ENCODE measurements around the gene DSG3.

The DSG3 gene

GRCh38 chr18:31454066-31454708 is 6.6 kb downstream of the DSG3 start:
- Histone ChIP-seq H3K27me3 (ENCODE audit: insufficient read depth, low read length) (no peaks in the 10 kb centered on the region), H3K18ac (ENCODE audit: low read length) (no peak overlapping the region), H2AFZ (ENCODE audit: insufficient read depth, low read length, poor library complexity) (no peak overlapping the region), H3K9ac (ENCODE audit: low read length) (no peak overlapping the region), H2BK12ac (ENCODE audit: low read length) (no peak overlapping the region), H2BK120ac (ENCODE audit: insufficient read depth, low read length, poor library complexity) (no peak overlapping the region), H3K79me2 (ENCODE audit: control insufficient read depth, insufficient read depth, low read length, poor library complexity) (no peaks in the 10 kb centered on the region), H3K4me2 (ENCODE audit: low read length) (no peak overlapping the region), H3K79me1 (ENCODE audit: low read length) (no peaks in the 10 kb centered on the region), H3K4ac (ENCODE audit: low read depth, low read length) (no peak overlapping the region), H3K23ac (ENCODE audit: low read length) (no peak overlapping the region), H4K12ac (ENCODE audit: low read depth, low read length) (no peak overlapping the region), H2BK5ac (ENCODE audit: low read depth, low read length, poor library complexity) (no peak overlapping the region), H3K4me3 (ENCODE audit: low read depth, low read length) (no peak overlapping the region), H4K8ac (ENCODE audit: low read depth, low read length) (no peak overlapping the region), H3K14ac (ENCODE audit: low read length) (no peak overlapping the region), H4K91ac (ENCODE audit: low read depth, low read length) (no peak overlapping the region), H3K9me3 (ENCODE audit: insufficient read depth, low read depth, low read length) (no peaks in the 10 kb centered on the region), H2AK5ac (ENCODE audit: low read length) (no peak overlapping the region), H3K4me1 (ENCODE audit: control insufficient read depth in 1 of 2, insufficient read depth in 2 of 2, low read length in 2 of 2) (peaks cover 0 to 2% of the 10 kb centered on the region in 2 experiments), H3K27ac (ENCODE audit: low read depth, low read length) (no peak overlapping the region), H3K36me3 (ENCODE audit: control insufficient read depth in 1 of 2, insufficient read depth in 2 of 2, low read length in 2 of 2) (no peaks in the 10 kb centered on the region)
- DNase-seq, result peak in 1 of 2 donors; percentile 23
- no CpG with 5 or more reads among the region's 3 CpGs for WGBS (ENCODE audit: extremely low coverage, insufficient coverage, insufficient read length)

DNA sequence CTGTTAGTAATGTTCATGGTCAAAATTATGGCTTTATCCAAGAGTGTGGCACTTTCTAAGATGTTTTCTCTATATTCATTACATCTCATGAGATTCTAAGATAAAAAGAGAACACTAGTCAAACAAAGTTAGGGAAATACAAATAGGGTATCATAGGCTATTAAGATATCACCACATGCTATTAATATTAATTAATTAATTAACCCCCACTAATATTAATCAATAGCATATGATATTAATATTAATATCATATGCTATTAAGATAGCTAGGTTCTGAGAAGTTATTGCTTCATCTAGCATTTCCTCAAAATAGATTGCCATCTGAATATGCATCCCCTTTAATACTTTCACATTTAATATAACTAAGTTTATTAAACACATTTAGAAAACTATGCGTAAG is 22.1 kb downstream of the DSG3 start:
- Histone ChIP-seq H3K79me2 (ENCODE audit: control insufficient read depth, insufficient read depth, low read length, poor library complexity) (no peaks in the 10 kb centered on the region), H3K18ac (ENCODE audit: low read length) (no peak overlapping the region), H3K79me1 (ENCODE audit: low read length) (no peaks in the 10 kb centered on the region), H3K9me3 (ENCODE audit: insufficient read depth, low read depth, low read length) (peaks cover 2% of the 10 kb centered on the region), H3K27me3 (ENCODE audit: insufficient read depth, low read length) (no peaks in the 10 kb centered on the region), H2BK120ac (ENCODE audit: insufficient read depth, low read length, poor library complexity) (no peak overlapping the region), H2AFZ (ENCODE audit: insufficient read depth, low read length, poor library complexity) (no peak overlapping the region), H4K12ac (ENCODE audit: low read depth, low read length) (no peak overlapping the region), H3K27ac (ENCODE audit: low read depth, low read length) (no peak overlapping the region), H3K4ac (ENCODE audit: low read depth, low read length) (no peak overlapping the region), H3K23ac (ENCODE audit: low read length) (no peak overlapping the region), H3K4me2 (ENCODE audit: low read length) (no peak overlapping the region), H3K4me1 (ENCODE audit: control insufficient read depth in 1 of 2, insufficient read depth in 2 of 2, low read length in 2 of 2) (no peaks in the 10 kb centered on the region), H3K9ac (ENCODE audit: low read length) (no peak overlapping the region), H2AK5ac (ENCODE audit: low read length) (no peak overlapping the region), H3K4me3 (ENCODE audit: low read depth, low read length) (no peak overlapping the region), H4K91ac (ENCODE audit: low read depth, low read length) (no peak overlapping the region), H2BK12ac (ENCODE audit: low read length) (no peak overlapping the region), H3K14ac (ENCODE audit: low read length) (no peak overlapping the region), H4K8ac (ENCODE audit: low read depth, low read length) (no peak overlapping the region), H3K36me3 (ENCODE audit: control insufficient read depth in 1 of 2, insufficient read depth in 2 of 2, low read length in 2 of 2) (no peaks in the 10 kb centered on the region), H2BK5ac (ENCODE audit: low read depth, low read length, poor library complexity) (no peak overlapping the region)
- DNase-seq, result no peak
- no CpG with 5 or more reads among the region's 1 CpG for WGBS (ENCODE audit: extremely low coverage, insufficient coverage, insufficient read length)

DNA sequence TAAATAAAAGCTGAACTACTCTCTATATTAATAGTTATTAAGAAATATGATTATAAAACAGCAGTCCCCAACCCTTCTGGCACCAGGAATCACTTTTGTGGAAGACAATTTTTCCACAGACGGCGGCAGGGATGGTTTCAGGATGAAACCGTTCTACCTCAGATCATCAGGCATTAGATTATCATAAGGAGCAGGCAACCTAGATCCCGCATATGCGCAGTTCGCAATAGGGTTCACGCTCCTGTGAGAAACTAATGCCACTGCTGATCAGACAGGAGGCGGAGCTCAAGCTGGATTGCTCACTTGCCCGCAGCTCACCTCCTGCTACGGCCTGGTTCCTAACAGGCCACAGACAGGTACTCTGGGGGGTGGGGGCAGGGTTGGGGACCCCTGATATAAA is 31.1 kb downstream of the DSG3 start:
- no peaks in the 10 kb centered on the region for H3K9me3 ChIP-seq (ENCODE audit: insufficient read depth, low read depth, low read length)
- H3K79me2 ChIP-seq (ENCODE audit: control insufficient read depth, insufficient read depth, low read length, poor library complexity), result no peaks in the 10 kb centered on the region
- H2BK12ac ChIP-seq (ENCODE audit: low read length), result no peak overlapping the region
- H4K91ac ChIP-seq (ENCODE audit: low read depth, low read length), result no peak overlapping the region
- H3K36me3 ChIP-seq (ENCODE audit: control insufficient read depth in 1 of 2, insufficient read depth in 2 of 2, low read length in 2 of 2), result no peaks in the 10 kb centered on the region
- no peak overlapping the region for H4K8ac ChIP-seq (ENCODE audit: low read depth, low read length)
- no peak overlapping the region for H2BK5ac ChIP-seq (ENCODE audit: low read depth, low read length, poor library complexity)
- H3K4me3 ChIP-seq (ENCODE audit: low read depth, low read length), result no peak overlapping the region
- H2BK120ac ChIP-seq (ENCODE audit: insufficient read depth, low read length, poor library complexity), result peak overlapping the region; percentile 11
- no peak overlapping the region for H3K4ac ChIP-seq (ENCODE audit: low read depth, low read length)
- H3K9ac ChIP-seq (ENCODE audit: low read length), result no peak overlapping the region
- no peak overlapping the region for H3K27ac ChIP-seq (ENCODE audit: low read depth, low read length)
- no peaks in the 10 kb centered on the region for H3K4me1 ChIP-seq (ENCODE audit: control insufficient read depth in 1 of 2, insufficient read depth in 2 of 2, low read length in 2 of 2)
- H3K27me3 ChIP-seq (ENCODE audit: insufficient read depth, low read length), result no peaks in the 10 kb centered on the region
- H2AK5ac ChIP-seq (ENCODE audit: low read length), result no peak overlapping the region
- H3K23ac ChIP-seq (ENCODE audit: low read length), result no peak overlapping the region
- no CpG with 5 or more reads among the region's 10 CpGs for WGBS (ENCODE audit: extremely low coverage, insufficient coverage, insufficient read length)
- H3K14ac ChIP-seq (ENCODE audit: low read length), result no peak overlapping the region
- H3K79me1 ChIP-seq (ENCODE audit: low read length), result no peaks in the 10 kb centered on the region
- H3K18ac ChIP-seq (ENCODE audit: low read length), result no peak overlapping the region
- no peak overlapping the region for H2AFZ ChIP-seq (ENCODE audit: insufficient read depth, low read length, poor library complexity)
- H3K4me2 ChIP-seq (ENCODE audit: low read length), result no peak overlapping the region
- DNase-seq, result peak in 1 of 2 donors; percentile 43
- H4K12ac ChIP-seq (ENCODE audit: low read depth, low read length), result no peak overlapping the region

- Histone ChIP-seq H3K14ac (ENCODE audit: low read length) (no peak overlapping the region), H3K4me1 (ENCODE audit: control insufficient read depth in 1 of 2, insufficient read depth in 2 of 2, low read length in 2 of 2) (peaks cover 5 to 6% of the 10 kb centered on the region in 2 experiments), H4K12ac (ENCODE audit: low read depth, low read length) (no peak overlapping the region), H3K23ac (ENCODE audit: low read length) (no peak overlapping the region), H3K27ac (ENCODE audit: low read depth, low read length) (no peak overlapping the region), H3K79me2 (ENCODE audit: control insufficient read depth, insufficient read depth, low read length, poor library complexity) (no peaks in the 10 kb centered on the region), H3K9ac (ENCODE audit: low read length) (no peak overlapping the region), H2BK5ac (ENCODE audit: low read depth, low read length, poor library complexity) (no peak overlapping the region), H2BK12ac (ENCODE audit: low read length) (no peak overlapping the region), H3K18ac (ENCODE audit: low read length) (no peak overlapping the region), H4K8ac (ENCODE audit: low read depth, low read length) (no peak overlapping the region), H3K79me1 (ENCODE audit: low read length) (peaks cover 4% of the 10 kb centered on the region), H3K4me2 (ENCODE audit: low read length) (no peak overlapping the region), H3K36me3 (ENCODE audit: control insufficient read depth in 1 of 2, insufficient read depth in 2 of 2, low read length in 2 of 2) (no peaks in the 10 kb centered on the region), H2AFZ (ENCODE audit: insufficient read depth, low read length, poor library complexity) (no peak overlapping the region), H2BK120ac (ENCODE audit: insufficient read depth, low read length, poor library complexity) (no peak overlapping the region), H2AK5ac (ENCODE audit: low read length) (no peak overlapping the region), H3K4me3 (ENCODE audit: low read depth, low read length) (no peak overlapping the region), H3K4ac (ENCODE audit: low read depth, low read length) (no peak overlapping the region), H3K27me3 (ENCODE audit: insufficient read depth, low read length) (no peaks in the 10 kb centered on the region), H4K91ac (ENCODE audit: low read depth, low read length) (no peak overlapping the region), H3K9me3 (ENCODE audit: insufficient read depth, low read depth, low read length) (no peaks in the 10 kb centered on the region)
- DNase-seq, result no peak
- WGBS (ENCODE audit: extremely low coverage, insufficient coverage, insufficient read length), result no CpG with 5 or more reads among the region's 1 CpG
Measured at GRCh38 chr18:31482051-31482450, 34.5 kb downstream of the DSG3 start.
